HG02938 (cell line): Measurements from ENCODE around the gene RABGEF1.
"Not testable (repeated sequence)": the region's sequence is repeated elsewhere in the genome, so short reads cannot be mapped to it uniquely, and the experiment has no call there.

ENCODE experiments used
- ATAC-seq: cut with Tn5 transposase; IDR thresholded peaks from one replicate; pipeline ENCODE4 v1.9.1; 2021; ENCODE audit warnings: mild to moderate bottlenecking, moderate library complexity; ENCODE audit not compliant: unreplicated experiment

The RABGEF1 gene

DNA sequence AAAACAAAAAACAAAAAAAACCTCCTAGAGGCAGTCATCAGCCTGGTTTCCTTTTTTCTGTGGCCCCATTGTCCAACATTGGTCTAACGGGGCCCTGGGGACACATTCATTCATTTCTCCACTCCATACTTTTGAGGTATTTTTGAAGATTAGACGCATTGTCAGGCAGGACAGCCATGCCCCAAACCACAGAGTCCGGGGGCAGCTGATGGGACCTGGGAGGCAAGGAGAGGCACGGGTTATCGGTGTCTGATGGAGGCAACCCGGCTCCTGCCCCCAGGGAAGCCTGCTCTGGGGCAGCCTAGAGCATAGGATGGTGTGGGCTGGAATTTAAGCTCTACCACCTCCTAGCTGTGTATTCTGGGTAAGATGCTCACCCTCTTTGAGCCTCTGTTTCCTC lies 6.5 kb upstream of the RABGEF1 start:
- no peak for ATAC-seq

DNA sequence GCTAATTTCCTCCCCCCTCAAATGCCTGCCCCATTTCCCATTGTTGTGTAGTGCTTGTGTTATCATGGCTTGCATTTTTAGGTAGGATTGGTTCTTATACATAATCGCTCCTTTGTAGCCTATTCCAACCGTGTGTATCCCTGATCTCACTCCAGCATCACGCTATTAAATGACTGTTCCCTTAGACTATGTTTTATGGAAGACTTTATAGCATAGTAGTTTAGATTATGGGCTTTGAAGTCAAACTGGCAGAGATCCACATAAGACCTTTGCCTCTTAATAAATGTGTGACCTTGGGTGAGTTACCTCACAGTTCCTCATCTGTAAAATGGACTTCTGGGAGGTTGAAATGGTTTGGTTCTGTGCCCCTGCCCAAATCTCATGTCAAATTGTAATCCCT lies 5.4 kb upstream of the RABGEF1 start:
- no peak for ATAC-seq

DNA sequence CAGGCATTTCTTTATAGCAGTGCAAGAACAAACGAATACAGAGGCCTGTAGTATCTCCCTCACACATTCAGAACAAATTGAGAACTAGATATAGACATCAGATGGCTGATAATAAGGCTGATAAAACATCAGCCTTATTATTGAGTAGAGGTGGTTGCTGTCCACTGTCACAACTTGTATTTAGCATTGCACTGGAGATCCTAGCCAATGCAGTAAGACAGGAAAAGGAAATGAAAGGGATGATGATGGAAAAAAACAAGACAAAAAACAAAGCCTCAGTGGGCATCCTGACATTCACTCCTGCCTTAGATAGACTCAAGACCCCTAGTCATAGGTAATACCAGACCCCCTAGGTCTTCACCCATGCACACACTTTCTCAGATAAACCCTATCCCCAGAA lies 4.7 kb upstream of the RABGEF1 start:
- ATAC-seq = no peak

DNA sequence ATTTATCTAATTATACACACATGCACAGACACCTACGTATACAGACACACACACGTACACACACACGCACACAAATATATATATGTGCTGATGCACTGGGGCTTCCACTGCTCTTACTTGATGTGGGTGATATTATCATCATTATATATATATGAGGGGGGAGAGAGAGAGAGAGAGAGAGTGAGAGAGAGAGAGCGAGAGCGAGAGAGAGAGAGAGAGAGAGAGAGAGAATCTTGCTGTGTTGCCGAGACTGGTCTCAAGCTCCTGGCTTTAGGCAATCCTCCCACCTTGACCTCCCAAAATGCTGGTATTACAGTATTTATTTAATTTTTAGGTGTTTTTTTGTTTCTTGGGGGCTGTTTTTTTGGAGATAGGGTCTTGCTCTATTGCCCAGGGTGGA lies 3.6 kb upstream of the RABGEF1 start:
- no peak for ATAC-seq

DNA sequence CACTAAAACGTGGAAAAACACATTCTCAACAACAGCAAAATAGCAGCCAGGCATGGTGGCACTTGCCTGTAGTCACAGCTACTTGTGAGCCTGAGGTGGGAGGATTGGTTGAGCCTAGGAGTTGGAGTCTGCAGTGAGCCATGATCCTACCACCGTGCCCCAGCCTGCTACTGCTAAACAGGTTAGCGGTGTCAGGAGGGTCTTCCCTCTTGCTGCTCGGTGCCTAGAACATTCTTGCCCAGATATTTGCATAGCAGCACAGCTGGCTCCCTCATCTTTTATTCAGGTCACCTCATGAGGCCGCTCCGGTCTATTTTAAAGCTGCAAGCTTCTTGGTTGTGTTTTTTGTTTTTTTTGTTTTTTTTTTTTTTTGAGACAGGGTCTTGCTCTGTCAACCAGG lies 2.9 kb upstream of the RABGEF1 start:
- ATAC-seq = no peak

DNA sequence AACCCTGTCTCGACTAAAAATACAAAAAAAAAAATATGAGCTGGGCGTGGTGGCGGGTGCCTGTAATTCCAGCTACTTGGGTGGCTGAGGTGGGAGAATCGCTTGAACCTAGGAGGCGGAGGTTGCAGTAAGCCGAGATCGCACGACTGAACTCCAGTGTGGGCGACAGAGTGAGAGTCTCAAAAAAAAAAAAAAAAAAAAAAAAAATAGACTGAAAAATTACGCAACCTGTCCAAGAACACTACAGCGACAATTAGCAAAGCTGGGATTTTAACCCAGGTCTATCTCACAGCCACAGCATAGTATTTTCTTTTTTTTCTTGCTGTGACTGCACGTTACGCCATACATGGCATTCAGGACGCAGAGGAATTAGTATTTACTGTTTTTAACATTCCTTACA lies 1.1 kb upstream of the RABGEF1 start:
- ATAC-seq = no peak

DNA sequence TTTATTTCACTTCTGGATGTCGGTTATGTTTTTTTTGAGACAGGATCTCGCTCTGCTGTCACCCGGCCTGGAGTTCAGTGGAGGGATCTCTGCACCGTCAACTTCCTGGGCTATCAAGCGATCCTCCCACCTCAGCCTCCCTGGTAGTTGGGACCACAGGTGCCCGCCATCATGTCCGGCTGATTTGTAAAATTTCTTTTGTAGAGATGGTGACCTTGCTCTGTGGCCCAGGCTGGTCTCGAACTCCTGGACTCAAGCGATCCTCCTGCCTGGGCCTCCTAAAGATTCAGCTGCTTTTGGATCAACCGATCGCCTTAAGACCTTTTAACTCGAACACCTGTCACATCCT lies 606 bp upstream of the RABGEF1 start:
- ATAC-seq = peak; percentile 4

DNA sequence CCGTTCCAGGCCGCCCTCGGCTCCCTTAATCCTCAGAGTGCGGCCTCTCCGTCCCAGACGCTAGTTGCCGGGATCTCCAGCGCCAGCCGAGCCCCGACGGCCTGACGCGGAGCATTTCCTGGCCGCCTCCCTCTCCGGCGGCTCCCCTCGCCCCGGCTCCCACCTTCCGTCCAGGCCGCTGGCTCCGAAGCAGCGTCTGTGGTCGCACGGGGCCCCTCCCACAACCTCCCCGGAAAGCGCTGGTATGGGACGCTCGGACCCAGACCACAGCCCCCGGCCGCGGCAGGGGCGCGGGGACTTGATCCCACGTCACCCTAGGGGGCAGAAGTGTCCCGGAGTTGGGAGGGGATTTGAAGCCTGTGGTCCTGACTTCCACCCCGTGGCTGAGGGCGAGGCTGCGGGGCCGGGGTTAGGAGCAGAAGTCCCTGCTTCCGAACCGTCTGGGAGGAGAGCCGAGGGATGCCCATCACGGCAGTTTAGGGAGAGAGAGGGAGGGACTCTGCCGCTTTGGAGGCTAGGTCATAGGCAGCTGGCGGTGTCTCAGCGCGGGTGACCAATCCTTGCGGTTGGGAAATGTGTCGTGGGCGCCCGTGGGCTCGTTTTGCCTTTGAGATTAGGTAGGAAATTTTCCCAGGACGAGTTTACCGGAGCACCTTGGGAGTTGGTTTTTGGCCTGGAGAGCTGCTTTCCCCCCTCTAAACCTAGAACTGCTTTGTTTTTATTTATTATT lies 612 bp downstream of the RABGEF1 start:
- peak; percentile 26 for ATAC-seq

DNA sequence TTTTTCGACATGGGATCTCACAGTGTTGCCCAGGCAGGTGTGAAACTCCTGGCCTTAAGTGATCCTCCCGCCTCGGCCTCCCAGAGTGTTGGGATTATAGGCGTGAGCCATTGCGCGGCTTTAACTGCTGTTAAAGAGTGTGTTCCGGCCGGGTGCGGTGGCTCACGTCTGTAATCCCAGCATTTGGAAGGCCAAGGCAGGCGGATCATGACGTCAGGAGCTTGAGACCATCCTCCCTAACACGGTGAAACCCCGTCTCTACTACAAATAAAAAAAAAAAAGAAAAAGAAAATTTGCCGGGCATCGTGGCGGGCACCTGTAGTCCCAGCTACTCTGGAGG lies 1.1 kb downstream of the RABGEF1 start:
- no peak for ATAC-seq

DNA sequence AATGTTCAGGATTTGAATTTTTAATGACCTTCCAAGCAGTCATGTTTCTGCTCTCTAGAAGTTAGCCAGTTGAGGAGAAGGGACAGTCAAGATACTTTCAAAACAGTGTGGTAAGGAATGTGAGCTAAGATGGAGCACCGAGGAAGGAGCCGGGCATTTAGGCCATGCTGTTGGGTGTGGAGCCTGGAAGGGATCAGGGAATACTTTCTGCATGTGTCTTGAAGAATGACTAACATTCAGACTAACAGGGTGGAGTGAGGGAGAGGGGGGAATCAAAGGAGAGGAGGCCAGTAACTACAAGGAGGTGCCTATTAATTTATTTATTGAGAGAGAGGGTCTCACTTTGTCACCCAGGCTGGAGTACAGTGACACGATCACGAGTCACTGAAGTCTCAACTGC lies 1.8 kb downstream of the RABGEF1 start:
- ATAC-seq = not testable (repeated sequence)

DNA sequence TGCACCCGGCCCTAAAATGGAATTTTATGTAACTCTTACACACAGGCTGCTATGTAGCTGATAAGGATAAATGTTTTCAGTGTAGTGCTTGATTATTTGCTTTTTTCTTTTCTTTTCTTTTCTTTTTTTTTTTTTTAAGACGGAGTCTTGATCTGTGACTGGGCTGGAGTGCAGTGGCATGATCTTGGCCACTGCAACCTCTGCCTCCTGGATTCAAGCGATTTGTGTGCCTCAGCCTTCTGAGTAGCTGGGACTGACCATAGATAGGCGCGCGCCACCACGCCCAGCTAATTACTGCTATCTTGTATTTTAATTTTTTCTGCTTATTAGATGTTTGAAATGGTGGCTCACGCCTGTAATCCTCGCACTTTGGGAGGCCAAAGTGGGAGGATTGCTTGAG lies 3.4 kb downstream of the RABGEF1 start:
- no peak for ATAC-seq

DNA sequence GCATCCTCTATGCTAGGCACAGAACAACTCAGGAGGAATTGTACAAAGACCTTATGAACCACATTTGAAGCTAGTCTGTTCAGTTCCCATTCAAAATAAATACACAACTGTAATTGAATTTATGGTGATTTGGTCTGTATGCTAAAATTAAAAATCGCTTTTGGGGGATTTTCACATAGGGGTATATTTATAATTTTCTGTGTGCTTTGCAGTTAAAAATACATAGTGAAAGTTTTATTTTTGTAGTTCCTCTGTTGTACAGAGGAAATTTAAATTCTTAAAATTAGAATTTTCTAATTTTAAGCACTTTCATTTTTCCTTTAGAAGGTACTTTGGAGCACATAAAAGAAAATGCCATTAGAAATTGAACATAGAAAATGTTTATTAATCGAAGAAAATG lies 6.9 kb downstream of the RABGEF1 start:
- no peak for ATAC-seq

DNA sequence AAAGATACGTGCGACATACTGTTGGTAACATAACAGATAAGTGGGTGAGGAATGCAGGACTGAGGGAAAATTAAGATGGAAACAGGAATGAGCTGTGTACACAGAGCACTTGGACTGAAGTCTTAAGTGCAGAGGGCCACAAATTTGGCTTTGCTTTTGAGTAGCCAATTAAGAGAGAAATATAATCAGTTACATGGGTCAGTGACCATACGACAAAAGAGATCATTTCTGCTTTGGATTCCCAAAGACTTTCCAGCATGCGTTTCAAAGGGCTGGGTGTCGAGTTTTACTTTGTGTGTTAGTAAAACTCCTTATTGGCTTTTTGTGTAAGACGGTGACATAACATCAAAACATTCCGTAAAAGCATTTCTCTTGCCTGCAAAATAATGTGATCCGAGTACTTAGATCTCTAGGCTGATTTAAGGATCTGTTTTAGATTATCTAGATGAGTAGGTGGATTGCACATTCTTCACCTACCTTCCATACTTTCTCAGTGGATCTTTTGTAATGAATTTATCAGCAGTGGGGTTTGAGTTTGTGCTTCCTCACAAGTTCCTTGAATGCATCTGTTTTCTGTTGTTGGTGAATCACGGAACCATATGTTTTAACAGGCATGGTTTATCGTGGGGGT lies 7.5 kb downstream of the RABGEF1 start:
- ATAC-seq = no peak

DNA sequence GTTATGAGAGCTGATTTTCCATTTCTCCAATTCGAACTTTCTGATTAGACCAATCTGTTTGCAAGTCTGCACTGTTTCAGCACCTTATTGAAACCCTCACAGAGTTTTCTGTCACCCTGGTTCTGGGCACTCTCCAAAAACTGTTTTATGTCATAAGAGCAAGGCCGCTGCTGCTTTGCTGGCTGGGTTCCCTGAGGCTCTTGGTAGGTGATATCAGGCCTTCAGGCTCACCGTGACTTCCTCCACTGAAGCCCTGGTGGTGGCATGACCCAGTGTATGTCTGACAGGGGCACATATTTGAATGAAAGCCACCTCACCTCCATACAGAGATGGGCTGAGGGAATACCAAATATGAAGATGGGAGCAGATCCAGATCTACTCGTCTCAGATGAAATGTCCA lies 8.3 kb downstream of the RABGEF1 start:
- no peak for ATAC-seq

DNA sequence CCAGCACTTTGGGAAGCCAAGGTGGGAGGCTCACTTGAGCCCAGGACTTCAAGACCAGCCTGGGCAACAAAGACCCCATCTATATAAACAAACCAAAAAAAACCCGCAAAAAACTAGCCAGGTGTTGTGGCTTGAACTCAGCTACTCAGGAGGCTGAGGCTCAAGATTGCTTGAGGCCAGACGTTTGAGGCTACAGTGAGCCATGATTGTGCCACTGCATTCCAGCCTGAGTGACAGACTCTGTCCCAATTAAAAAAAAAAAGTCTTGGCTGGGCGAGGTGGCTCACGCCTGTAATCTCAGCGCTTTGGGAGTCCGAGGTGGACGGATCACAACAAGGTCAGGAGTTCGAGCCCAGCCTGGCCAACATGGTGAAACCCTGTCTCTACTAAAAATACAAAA lies 11.4 kb downstream of the RABGEF1 start:
- no peak for ATAC-seq

DNA sequence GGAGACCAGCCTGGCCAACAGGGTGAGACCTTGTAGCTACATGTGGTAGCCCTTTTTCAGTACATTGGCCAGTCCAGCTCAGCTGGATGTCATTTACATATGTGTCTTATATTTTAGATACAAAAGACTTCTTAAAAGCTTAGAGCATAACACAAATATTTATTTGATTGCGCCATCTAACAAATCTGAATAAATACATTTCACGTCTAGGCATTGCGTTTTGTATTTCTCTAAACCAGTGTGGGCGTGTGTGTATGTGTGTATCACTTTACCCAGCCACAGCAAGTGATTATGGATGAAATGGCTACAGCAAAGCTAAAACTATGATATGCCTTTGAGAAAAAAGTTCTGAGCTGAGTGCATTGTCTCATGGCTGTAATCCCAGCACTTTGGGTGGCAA lies 14.0 kb downstream of the RABGEF1 start:
- ATAC-seq = no peak

DNA sequence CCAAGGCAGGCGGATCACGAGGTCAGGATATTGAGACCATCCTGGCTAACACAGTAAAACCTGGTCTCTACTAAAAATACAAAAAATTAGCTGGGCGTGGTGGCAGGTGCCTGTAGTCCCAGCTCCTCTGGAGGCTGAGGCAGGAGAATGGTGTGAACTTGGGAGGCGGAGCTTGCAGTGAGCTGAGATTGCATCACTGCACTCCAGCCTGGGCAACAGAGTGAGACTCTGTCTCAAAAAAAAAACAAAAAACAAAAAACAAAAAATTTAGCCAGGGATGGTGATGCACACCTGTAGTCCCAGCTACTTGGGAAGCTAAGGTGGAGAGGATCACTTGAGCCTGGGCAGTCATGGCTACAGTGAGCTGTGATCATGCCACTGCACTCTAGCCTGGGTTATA lies 14.5 kb downstream of the RABGEF1 start:
- ATAC-seq = not testable (repeated sequence)

DNA sequence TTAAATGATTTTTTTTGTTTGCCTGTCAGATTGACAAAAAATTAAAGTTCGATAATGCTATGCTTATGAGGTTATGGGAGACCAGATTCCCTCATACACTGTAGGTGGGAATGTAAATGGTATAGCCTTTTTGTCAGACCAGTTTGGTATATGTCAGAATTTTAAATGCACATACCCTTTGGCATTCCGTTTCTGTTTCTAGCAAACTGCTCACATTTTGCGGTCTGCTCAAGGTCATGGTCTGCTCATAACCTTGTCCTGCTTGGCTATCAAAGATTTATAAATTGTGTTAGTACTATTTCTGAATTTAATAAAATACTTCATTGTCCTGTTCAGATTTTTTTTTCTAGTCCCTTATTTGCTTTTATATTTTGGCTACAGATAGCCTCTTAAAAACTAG lies 15.7 kb downstream of the RABGEF1 start:
- not testable (repeated sequence) for ATAC-seq

DNA sequence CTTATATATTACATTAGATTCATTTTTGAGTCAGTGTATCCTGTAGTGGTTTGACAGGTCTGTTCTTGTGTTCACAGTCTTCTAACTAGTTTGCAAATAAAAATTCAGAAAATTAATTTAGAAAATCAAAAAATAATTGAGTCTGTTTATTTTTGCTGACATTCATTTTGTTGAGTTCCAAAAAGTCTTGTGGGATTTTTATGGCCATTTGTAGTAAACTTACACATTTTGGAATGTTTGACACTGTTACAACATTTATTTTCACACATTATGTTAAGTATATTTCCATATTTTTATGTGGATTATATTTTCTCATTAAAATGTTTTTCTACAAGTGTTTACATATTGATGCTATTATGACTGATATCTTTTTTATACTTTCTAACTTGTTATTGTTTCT lies 16.4 kb downstream of the RABGEF1 start:
- ATAC-seq = no peak

DNA sequence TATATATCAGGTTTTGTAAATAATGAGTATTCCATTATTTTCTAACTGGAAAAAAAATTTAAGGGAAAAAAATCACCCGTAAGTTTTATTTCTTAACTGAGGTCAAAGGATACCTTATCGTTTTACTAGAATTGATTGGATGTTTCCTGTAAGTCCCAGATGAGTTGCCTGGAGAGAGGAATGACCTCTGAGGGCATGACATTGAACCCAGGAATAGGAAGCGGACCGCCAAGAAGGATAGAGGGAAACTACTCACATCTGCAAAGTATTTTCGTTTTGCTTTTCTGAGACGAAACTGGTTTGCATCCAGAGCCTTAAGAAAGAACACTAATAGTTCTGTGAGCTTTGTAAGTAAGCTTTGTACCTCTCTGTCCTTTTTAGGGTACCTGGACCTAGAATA lies 17.4 kb downstream of the RABGEF1 start:
- no peak for ATAC-seq

DNA sequence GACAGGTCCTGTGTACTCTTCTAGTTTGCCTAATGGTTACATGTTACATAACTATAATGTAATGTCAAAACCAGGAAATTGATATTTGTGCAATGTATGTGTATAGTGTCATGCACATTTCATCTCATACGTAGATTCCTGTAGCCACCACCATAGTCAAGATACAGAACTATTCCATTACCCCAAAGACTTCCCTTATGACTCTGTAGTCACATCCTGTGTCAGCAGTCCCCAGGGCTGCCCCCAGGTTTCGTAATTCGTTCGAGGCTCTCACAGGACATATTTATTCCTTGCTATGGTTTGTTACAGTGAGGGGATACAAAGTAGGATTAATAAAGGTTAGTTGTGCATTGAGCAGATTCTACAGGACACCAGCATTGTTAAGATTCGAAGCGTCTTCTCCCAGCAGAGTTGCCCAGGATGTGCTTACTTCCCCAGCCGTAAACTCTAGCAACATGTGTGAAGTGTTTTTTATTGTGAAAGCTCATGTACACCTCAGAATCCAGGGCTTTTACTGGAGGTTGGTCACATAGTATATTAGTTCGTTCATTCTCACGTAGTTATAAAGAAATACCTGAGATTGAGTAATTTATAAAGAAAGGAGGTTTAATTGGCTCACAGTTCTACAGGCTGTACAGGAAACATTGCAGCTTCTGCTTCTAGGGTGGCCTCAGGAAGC lies 18.6 kb downstream of the RABGEF1 start:
- peak; percentile 90 for ATAC-seq

DNA sequence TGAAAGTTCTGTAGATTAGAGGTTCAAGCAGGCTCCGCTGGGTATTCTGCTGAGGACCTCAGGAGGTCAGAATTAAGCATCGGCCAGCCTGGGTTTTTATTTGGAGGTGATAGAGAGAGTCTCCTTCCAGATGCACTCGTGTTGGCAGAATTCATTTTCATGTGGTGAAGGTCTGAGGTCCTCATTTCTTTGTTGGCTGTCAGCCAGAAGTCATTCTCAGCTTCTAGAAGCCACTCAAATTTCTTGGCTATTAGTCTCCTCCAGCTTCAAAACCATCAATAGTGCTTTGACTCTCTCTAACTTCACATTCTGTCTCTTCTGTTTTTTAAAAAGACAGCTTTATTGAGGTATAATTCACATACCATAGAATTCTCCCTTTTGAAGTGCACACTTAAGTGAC lies 22.6 kb downstream of the RABGEF1 start:
- ATAC-seq = not testable (repeated sequence)
